Measurements from ENCODE around the gene SAMD10.

- TF ChIP-seq CTCF (IDR thresholded peaks at IDR 0.05) = no peak
- no peak for TF ChIP-seq POLR2AphosphoS5 (IDR thresholded peaks at IDR 0.05)
Measured at GRCh38 chr20:63945031-63945658, 34.3 kb downstream of the SAMD10 start.

All from stomach (tissue), 4 donors.